B cell (primary cell): ENCODE data around the gene LPXN. TPM values are rescaled to one million over a fixed set of nuclear protein-coding genes. Genes with fewer than 3 reads are reported as not detected.

Experiments
- ATAC-seq: fragments of 200-7000 bp; cut with Tn5 transposase; one replicate; pipeline ENCODE4 v1.10.0; 2021; ENCODE audit warnings: low read depth, mild to moderate bottlenecking, moderate number of reproducible peaks, moderate library complexity
- CTCF ChIA-PET: fragments of 350-600 bp; sonication (Branson Sonifier 250); formaldehyde crosslinking; loops from one replicate; lab custom pipeline; 2021; ENCODE audit warnings: antibody characterized with exemption, inconsistent platforms; lab: Charles Lee
- POLR2A ChIA-PET: fragments of 350-600 bp; sonication (Branson Sonifier 250); formaldehyde crosslinking; loops from one replicate; lab custom pipeline; 2021; ENCODE audit warnings: antibody characterized with exemption; lab: Charles Lee
- DNase-seq: peaks from one replicate; pipeline ENCODE4 v3.0.0; 2013
- H2AFZ ChIP-seq: 2 replicates; pipeline ENCODE4 v1.6.1; 2012; ENCODE audit warnings: mild to moderate bottlenecking, low read depth, low read length; ENCODE audit not compliant: insufficient read depth, poor library complexity, severe bottlenecking
- H3K27ac ChIP-seq, 2 donors: 1 replicate in 1 of 2; 2 replicates in 1 of 2; pipeline ENCODE4 v1.5.1; 2012 to 2013; ENCODE audit warnings: low read length in 2 of 2, mild to moderate bottlenecking in 2 of 2, moderate library complexity in 1 of 2
- H3K27me3 ChIP-seq, 4 experiments: fragments of 200-600 bp in 1 of 4; sonication (generic) in 1 of 4; replicated peaks in 1 of 4; 1 replicate in 2 of 4; 2 replicates in 2 of 4; pipeline versions ENCODE4 v1.6.1 to v1.7.0; 2013 to 2016; ENCODE audit warnings: low read length in 3 of 4, mild to moderate bottlenecking in 2 of 4, mixed read lengths in 1 of 4, moderate library complexity in 1 of 4; ENCODE audit not compliant: insufficient read depth in 4 of 4, control insufficient read depth in 3 of 4; ENCODE audit errors: control extremely low read depth in 1 of 4
- H3K36me3 ChIP-seq, 2 experiments: replicated peaks in 1 of 2; 1 replicate in 1 of 2; 2 replicates in 1 of 2; pipeline versions ENCODE4 v1.6.1 to v1.7.1; 2013; ENCODE audit warnings: low read length in 1 of 2; ENCODE audit not compliant: insufficient read depth in 2 of 2, control insufficient read depth in 1 of 2; ENCODE audit errors: control extremely low read depth in 1 of 2, extremely low read depth in 1 of 2
- H3K4me1 ChIP-seq, 2 donors: fragments of 200-600 bp in 1 of 2; sonication (generic) in 1 of 2; 1 replicate in 1 of 2; 2 replicates in 1 of 2; pipeline versions ENCODE4 v1.5.1 to v1.6.1; 2013 to 2017; ENCODE audit warnings: low read length in 2 of 2; ENCODE audit not compliant: control insufficient read depth in 2 of 2, insufficient read depth in 2 of 2
- H3K4me2 ChIP-seq: replicated peaks from 2 replicates; pipeline ENCODE3; 2012; ENCODE audit warnings: mild to moderate bottlenecking, low read depth, low read length; ENCODE audit not compliant: poor library complexity, severe bottlenecking
- H3K4me3 ChIP-seq, 5 experiments: fragments of 200-600 bp in 1 of 5; sonication (generic) in 1 of 5; 1 replicate in 3 of 5; 2 replicates in 2 of 5; pipeline versions ENCODE4 v1.5.1 to v1.7.0; 2011 to 2016; ENCODE audit warnings: low read length in 4 of 5, mild to moderate bottlenecking in 4 of 5, low read depth in 2 of 5, control low read depth in 1 of 5, moderate library complexity in 1 of 5; ENCODE audit not compliant: insufficient read depth in 1 of 5; ENCODE audit errors: control extremely low read depth in 1 of 5, extremely low read depth in 1 of 5
- H3K79me2 ChIP-seq: fragments of 200-600 bp; sonication (generic); one replicate; pipeline ENCODE4 v1.6.0; 2016; ENCODE audit warnings: low read length; ENCODE audit not compliant: control insufficient read depth, insufficient read depth
- H3K9ac ChIP-seq: fragments of 200-600 bp; sonication (generic); 2 replicates; pipeline ENCODE4 v1.6.1; 2017; ENCODE audit warnings: mild to moderate bottlenecking, low read length, moderate library complexity
- H3K9me3 ChIP-seq, 3 donors: one replicate each; pipeline versions ENCODE4 v1.6.1 to v1.7.1; 2013; ENCODE audit warnings: low read length in 2 of 3; ENCODE audit not compliant: control insufficient read depth in 2 of 3, insufficient read depth in 1 of 3; ENCODE audit errors: control extremely low read depth in 1 of 3
- H4K20me1 ChIP-seq: 2 replicates; pipeline ENCODE4 v1.6.0; 2012; ENCODE audit warnings: mild to moderate bottlenecking, low read length; ENCODE audit not compliant: insufficient read depth, control insufficient read depth, poor library complexity, severe bottlenecking
- H3K27ac Mint-ChIP-seq: one replicate; pipeline ENCODE4 v1.8.0; 2021; ENCODE audit warnings: mixed read lengths
- H3K27me3 Mint-ChIP-seq: one replicate; pipeline ENCODE4 v1.8.0; 2021; ENCODE audit warnings: mixed read lengths
- H3K4me1 Mint-ChIP-seq: one replicate; pipeline ENCODE4 v1.8.0; 2021; ENCODE audit warnings: mixed read lengths
- H3K4me3 Mint-ChIP-seq: one replicate; pipeline ENCODE4 v1.8.0; 2021; ENCODE audit warnings: mixed read lengths
- H3K9me3 Mint-ChIP-seq: one replicate; pipeline ENCODE4 v1.8.0; 2022; ENCODE audit warnings: mixed read lengths; ENCODE audit not compliant: insufficient read depth
- EZH2 ChIP-seq: IDR thresholded peaks from 2 replicates; pipeline ENCODE4 v1.6.1; 2012; ENCODE audit warnings: borderline replicate concordance, low read depth, mild to moderate bottlenecking, moderate library complexity, low read length; ENCODE audit not compliant: insufficient read depth, poor library complexity, severe bottlenecking
- WGBS: methylation state at CpG from one replicate; pipeline ENCODE4 v1.1.5; 2013; ENCODE audit warnings: missing lambda C conversion rate; ENCODE audit not compliant: insufficient coverage; 5-methylcytosine and 5-hydroxymethylcytosine counted together
- intact Hi-C: fragments of 100-400 bp; cut with micrococcal nuclease; formaldehyde crosslinking; loops from one replicate; pipeline ENCODE4 v1.10.0; 2022
- polyA plus RNA-seq: library from polyadenylated mRNA; depleted of rRNA; stranded (reverse); fragments of >200 nt; gene quantifications from 2 replicates; pipeline ENCODE4 v1.2.3, GENCODE V29; 2012
- total RNA-seq, 2 donors: library from RNA; stranded (reverse); fragments of 120-200 nt in 1 of 2; gene quantifications; 1 replicate in 1 of 2; 2 replicates in 1 of 2; pipeline versions ENCODE4 v1.2.3 to v1.2.4, GENCODE V29; 2013 to 2022
- TF ChIP-seq, protein P1 (sequence below): fragments of 200-600 bp; IDR thresholded peaks from one replicate; pipeline ENCODE4 v1.8.0; 2022; ENCODE audit warnings: antibody characterized with exemption, mild to moderate bottlenecking

Gene LPXN
- total and polyA plus RNA-seq, 2 donors (not counting 1 experiment from before 2014, with no cell fraction given) = 59.2 to 209 TPM

DNA sequence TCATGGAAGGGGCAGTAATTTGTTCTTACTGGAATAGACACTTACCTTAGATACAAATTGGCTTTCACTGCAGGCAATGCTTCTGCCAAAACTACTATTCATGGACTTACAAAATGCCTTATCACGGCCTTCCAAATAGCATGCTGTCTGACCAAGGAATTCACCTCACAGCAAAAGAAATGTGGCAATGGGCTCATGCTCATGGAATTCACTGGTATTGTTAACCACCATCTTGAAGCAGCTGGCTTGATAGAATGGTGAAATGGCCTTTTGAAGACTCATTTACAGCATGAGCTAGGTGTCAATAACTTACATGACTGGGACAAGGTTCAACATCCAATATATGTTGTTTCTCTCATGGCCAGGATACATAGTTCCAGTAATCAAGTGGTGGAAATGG, 89.7 kb downstream of the LPXN start:
- intact Hi-C loops = no loop called here
- DNase-seq (no peak), ATAC-seq (no peak)
- Mint-ChIP-seq H3K4me1 (no peaks in the 10 kb centered on the region), H3K27me3 (peaks cover 22% of the 10 kb centered on the region), H3K4me3 (no peak overlapping the region), H3K27ac (no peak overlapping the region), H3K9me3 (no peaks in the 10 kb centered on the region)
- no CpG with 5 or more reads among the region's 1 CpG for WGBS
- Histone ChIP-seq H3K4me1 (no peaks in the 10 kb centered on the region), H3K27me3 (peaks cover 0 to 8% (median 4%) of the 10 kb centered on the region in 4 experiments), H3K4me3 (no peak overlapping the region), H4K20me1 (no peaks in the 10 kb centered on the region), H2AFZ (no peak overlapping the region), H3K27ac (no peak overlapping the region), H3K79me2 (no peaks in the 10 kb centered on the region), H3K9me3 (no peaks in the 10 kb centered on the region), H3K9ac (no peak overlapping the region), H3K36me3 (no peaks in the 10 kb centered on the region), H3K4me2 (no peak overlapping the region)
- ChIA-PET CTCF (no interaction called here), POLR2A (no interaction called here)
- TF ChIP-seq, protein P1, sequence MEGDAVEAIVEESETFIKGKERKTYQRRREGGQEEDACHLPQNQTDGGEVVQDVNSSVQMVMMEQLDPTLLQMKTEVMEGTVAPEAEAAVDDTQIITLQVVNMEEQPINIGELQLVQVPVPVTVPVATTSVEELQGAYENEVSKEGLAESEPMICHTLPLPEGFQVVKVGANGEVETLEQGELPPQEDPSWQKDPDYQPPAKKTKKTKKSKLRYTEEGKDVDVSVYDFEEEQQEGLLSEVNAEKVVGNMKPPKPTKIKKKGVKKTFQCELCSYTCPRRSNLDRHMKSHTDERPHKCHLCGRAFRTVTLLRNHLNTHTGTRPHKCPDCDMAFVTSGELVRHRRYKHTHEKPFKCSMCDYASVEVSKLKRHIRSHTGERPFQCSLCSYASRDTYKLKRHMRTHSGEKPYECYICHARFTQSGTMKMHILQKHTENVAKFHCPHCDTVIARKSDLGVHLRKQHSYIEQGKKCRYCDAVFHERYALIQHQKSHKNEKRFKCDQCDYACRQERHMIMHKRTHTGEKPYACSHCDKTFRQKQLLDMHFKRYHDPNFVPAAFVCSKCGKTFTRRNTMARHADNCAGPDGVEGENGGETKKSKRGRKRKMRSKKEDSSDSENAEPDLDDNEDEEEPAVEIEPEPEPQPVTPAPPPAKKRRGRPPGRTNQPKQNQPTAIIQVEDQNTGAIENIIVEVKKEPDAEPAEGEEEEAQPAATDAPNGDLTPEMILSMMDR = no peak
- no peak for TF ChIP-seq EZH2

Other genes with a start within 250 kb of the LPXN start
- gene OR5B17, start 216.8 kb downstream of the LPXN start, total RNA-seq = not detected in 2 replicates
- not detected in 2 replicates for gene OR5B17, start 216.8 kb downstream of the LPXN start, polyA plus RNA-seq
- gene OR5B3, start 169.0 kb downstream of the LPXN start, total RNA-seq = not detected in 2 replicates
- gene OR5B3, start 169.0 kb downstream of the LPXN start, polyA plus RNA-seq = not detected in 2 replicates
- 0.27 TPM in 1 of 2 replicates, not detected in the other for gene OR5B2, start 147.7 kb downstream of the LPXN start, total RNA-seq
- 0.03 TPM in 1 of 2 replicates, not detected in the other for gene OR5B2, start 147.7 kb downstream of the LPXN start, polyA plus RNA-seq
- gene OR5B12, start 133.6 kb downstream of the LPXN start, total RNA-seq = not detected in 2 replicates
- gene OR5B12, start 133.6 kb downstream of the LPXN start, polyA plus RNA-seq = not detected in 2 replicates
- gene OR5B21, start 67.8 kb downstream of the LPXN start, total RNA-seq = 0.74 and 1.5 TPM in 2 replicates
- 0.10 TPM in 1 of 2 replicates, not detected in the other for gene OR5B21, start 67.8 kb downstream of the LPXN start, polyA plus RNA-seq
- gene ZFP91, start 3.2 kb upstream of the LPXN start, total RNA-seq = 50.3 and 51.2 TPM in 2 replicates
- gene ZFP91, start 3.2 kb upstream of the LPXN start, polyA plus RNA-seq = 14.4 and 30.2 TPM in 2 replicates
- 4.8 and 5.9 TPM in 2 replicates for gene CNTF, start 46.8 kb upstream of the LPXN start, total RNA-seq
- gene CNTF, start 46.8 kb upstream of the LPXN start, polyA plus RNA-seq = 1.4 and 3.0 TPM in 2 replicates
- not detected in 2 replicates for gene GLYAT, start 156.1 kb upstream of the LPXN start, total RNA-seq
- gene GLYAT, start 156.1 kb upstream of the LPXN start, polyA plus RNA-seq = not detected in 2 replicates